EH (cell line): Measurements from ENCODE around the gene GAN.

Experiments
- DNase-seq: peaks from one replicate; pipeline ENCODE4 v3.0.0-alpha.2; 2015; ENCODE audit warnings: low read depth

Gene GAN

GRCh38 chr16:81431554-81432353, 117.0 kb downstream of the GAN start:
- DNase-seq, result peak; percentile 97

- DNase-seq, result no peak
Measured at GRCh38 chr16:81432937-81433557, 118.3 kb downstream of the GAN start.

GRCh38 chr16:81435103-81435502, 120.3 kb downstream of the GAN start:
- DNase-seq, result no peak

- DNase-seq, result no peak
Measured at GRCh38 chr16:81435567-81435966, 120.8 kb downstream of the GAN start.

- DNase-seq, result peak; percentile 31
Measured at GRCh38 chr16:81436386-81436785, 121.6 kb downstream of the GAN start.

GRCh38 chr16:81437865-81438264, 123.1 kb downstream of the GAN start:
- peak; percentile 42 for DNase-seq
